SK-MEL-5 (cell line): ENCODE measurements around the gene CCR9. TPM values are rescaled to one million over a fixed set of nuclear protein-coding genes. Genes with fewer than 3 reads are reported as not detected.
A peak's percentile ranks its signal among the peaks of the same experiment; 100 is the strongest.
"Not testable (repeated sequence)": the region's sequence is repeated elsewhere in the genome, so short reads cannot be mapped to it uniquely, and the experiment has no call there.

Experiments
- DNase-seq: peaks from one replicate; pipeline ENCODE4 v3.0.0-alpha.2; 2016; ENCODE audit warnings: low read depth, low spot score
- in situ Hi-C: cut with HindIII; loops from 2 replicates; pipeline ENCODE4 v1.10.0; 2016; ENCODE audit warnings: low sequenced_read_pairs, high pct_unique_total_duplicates, low pct_unique_long_range_greater_than_20kb
- polyA plus RNA-seq, 2 experiments: library from polyadenylated mRNA; depleted of rRNA; stranded (reverse); fragments of >200 nt; gene quantifications; 2 replicates each; pipeline ENCODE4 v1.2.3, GENCODE V29; 2015
- total RNA-seq: library from RNA; depleted of rRNA; stranded (reverse); fragments of >200 nt; shearing (Covaris generic); gene quantifications from 2 replicates; pipeline ENCODE4 v1.2.3, GENCODE V29; 2014; rRNA removed

The CCR9 gene, protein sequence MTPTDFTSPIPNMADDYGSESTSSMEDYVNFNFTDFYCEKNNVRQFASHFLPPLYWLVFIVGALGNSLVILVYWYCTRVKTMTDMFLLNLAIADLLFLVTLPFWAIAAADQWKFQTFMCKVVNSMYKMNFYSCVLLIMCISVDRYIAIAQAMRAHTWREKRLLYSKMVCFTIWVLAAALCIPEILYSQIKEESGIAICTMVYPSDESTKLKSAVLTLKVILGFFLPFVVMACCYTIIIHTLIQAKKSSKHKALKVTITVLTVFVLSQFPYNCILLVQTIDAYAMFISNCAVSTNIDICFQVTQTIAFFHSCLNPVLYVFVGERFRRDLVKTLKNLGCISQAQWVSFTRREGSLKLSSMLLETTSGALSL
- not detected in 2 replicates for total RNA-seq
- not detected in 2 replicates for polyA plus RNA-seq (2015; cell fraction: cytosol; rRNA removed)
- polyA plus RNA-seq (2015; cell fraction: nucleus; rRNA removed): not detected in 2 replicates

DNA sequence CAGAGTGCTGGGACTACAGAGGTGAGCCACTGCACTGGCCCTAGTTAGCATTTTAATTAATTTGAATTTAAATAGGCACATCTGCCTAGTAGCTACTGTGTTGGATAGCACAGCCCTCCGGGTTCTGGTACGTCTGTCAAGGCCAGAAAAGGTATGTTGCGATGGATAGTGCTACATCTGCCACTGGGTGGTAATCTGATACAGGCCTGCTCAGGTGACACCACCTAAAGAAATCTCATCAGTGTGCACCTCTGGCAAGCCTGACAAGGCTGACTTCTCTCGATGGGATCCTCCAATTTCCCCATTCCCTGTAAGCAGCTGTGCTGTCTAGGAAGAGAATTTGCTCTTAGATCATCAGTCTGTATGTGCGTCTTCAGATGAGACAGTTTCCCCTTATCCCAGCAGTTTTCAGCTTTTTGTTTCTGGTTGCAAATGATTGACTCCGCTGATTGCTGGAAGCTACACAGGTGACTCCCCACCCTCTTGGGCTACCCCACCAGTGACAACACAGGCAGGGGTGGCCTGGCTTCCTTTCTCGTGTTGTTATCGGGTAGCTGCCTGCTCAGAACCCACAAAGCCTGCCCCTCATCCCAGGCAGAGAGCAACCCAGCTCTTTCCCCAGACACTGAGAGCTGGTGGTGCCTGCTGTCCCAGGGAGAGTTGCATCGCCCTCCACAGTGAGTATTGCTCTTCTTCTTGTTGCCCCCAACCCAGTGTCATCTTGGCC, at the start of gene CCR9:
Gene CCR9, plus strand, starts transcription at position 565 of the 727 bp plus-strand sequence. CDS start 8,391 bp downstream, outside the sequence.
- in situ Hi-C loops: no loop called here
- DNase-seq: no peak

DNA sequence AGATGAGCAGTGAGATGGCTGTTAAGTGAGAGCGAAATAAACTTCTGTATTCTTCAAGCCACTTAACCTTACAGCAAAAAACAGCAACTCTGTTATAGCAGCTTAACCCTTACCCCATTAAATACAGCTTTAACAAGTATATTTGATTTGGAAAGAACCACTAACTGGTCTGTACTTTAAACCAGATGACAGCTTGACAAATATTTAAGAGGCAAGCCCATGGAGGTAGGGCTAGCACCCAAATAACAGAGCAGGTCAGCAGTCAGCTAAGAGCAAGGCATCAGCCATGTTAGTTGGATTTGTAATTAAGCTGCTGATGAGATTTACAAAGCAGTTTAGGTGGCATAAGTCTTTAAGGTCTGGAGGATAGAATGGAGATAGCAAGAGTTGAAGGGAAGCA, 47.9 kb upstream of the CCR9 start:
- in situ Hi-C loops: no loop called here
- no peak for DNase-seq

DNA sequence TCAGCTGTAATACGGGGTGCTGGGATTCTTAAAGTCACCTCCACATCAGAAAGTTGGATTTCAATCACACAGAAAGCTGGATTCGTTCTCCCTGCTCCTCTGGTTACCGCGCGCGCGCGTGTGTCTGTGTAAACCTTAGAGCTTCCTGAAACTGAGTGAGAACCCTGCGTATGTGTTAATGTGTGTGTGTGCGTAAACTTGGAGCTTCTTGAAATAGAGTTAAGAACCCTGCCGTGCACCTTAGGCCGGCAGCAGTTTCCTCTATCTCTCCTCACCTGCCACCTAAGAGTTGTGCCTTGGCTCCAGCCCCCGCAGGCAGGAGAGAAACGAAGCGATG, 45.0 kb upstream of the CCR9 start:
- no peak for DNase-seq
- in situ Hi-C loops: no loop called here

DNA sequence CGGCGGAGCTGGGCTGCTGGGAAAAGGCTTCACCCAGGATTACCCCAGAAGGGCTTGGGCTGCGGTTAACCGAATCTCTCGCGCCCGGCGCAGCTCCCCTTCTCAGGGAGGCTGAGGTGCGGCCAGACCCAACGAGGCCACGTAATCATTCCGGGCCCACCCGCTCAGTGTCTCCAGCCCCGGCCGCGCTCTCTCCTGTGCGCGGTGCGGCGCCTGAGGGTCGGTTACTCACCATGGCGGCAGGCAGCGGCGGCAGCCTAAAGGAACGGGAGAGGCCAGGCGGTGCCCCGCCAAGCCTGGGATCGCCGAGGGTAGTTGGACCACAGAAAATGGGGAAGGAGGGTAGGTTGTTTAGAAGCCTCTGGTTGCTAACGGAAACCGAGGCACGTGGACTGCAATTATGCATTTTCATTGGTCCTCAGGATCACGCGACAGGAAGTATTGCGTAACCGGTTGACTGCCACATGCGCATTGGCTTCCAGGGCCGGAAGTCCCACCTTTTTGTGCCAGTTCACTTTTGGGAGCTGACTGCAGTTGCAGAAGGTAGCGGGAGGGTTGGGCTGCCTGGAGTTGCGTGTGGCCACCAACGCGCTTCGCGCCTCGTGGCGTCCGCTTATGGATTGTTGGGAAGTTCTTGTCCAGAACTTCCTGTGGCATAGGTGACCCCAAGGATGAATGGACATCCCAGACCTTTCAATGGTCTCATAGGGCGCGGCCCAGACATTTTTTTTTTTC, 44.4 kb upstream of the CCR9 start, which contains the start of gene LZTFL1:
Gene LZTFL1, minus strand, starts transcription at position 363 of the 735 bp plus-strand sequence. Its CDS starts 128 bp downstream, at position 235.
- peak; percentile 98 for DNase-seq
- in situ Hi-C loops: no loop called here

DNA sequence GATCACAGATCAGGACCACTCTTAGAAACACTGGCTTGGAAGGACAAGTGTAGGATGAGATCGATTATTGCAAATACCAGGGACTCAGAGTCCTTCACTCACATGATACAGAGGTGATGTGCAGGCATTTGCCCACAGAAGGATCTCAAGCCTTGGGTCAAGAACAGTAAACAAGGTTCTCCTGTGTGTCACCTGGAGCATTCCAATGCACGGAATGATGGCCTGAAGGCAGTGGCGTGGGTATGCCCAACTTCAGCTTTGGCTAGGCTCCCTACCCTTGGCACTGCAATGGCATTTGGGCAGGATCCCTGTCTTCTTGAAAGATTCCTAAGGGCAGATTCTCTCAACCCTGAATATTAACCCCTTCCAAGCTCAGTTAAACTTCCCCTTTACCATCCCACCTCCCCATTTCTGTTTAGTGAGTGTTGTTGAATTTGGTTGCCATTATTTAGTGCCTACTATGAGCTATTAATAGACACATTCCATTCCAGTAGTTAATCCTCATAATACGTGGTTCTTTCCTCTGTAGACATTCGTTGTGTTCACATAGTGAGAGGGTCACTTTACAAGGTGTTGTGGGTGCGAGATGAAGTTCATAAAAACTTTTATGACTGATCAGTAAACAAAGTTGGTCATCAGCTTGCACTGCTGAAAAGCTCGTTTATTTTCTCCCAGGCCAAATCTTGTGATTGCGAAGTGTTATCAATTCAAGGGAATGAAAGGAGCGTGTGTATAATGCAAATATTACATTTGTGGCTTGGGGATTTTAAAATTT, 43.3 kb upstream of the CCR9 start:
- no peak for DNase-seq
- in situ Hi-C loops: no loop called here

DNA sequence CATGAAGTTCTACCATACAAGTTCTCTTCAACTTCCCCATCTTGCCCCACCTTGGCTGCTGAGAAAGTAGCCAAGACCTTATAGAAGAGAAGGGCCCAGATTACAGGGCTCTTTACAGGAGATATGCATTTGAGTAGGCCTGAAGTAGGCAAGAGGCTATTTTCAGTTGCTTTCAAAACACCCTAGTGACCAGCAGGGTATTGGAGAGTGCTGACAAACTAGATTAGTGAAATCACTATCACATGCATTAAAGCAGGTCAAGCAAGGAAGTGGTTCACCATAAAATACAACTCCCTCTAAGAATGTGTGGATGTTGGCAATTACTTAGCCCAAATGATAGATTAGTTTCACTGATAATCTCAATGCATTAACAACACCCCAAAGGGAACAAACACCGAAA, 41.7 kb upstream of the CCR9 start:
- in situ Hi-C loops: no loop called here
- no peak for DNase-seq

DNA sequence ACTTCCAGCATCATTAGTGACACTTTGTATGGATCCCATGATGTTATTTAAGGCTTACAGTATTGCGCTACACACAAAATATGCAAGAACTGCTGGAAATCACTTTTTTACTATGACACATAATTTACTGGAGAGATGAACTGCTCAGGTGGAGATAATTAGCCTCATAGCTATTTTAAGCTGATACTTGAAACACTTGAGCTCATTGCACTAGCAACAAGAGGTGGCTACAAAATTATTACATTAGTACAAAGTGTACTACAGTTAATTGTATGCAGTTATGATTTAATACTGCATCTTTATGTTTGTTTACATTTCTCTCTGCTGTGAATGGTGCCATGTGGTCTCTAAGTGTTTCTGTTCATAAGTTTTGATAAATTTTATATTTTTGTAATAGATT, 38.0 kb upstream of the CCR9 start:
- DNase-seq: no peak
- in situ Hi-C loops: no loop called here

DNA sequence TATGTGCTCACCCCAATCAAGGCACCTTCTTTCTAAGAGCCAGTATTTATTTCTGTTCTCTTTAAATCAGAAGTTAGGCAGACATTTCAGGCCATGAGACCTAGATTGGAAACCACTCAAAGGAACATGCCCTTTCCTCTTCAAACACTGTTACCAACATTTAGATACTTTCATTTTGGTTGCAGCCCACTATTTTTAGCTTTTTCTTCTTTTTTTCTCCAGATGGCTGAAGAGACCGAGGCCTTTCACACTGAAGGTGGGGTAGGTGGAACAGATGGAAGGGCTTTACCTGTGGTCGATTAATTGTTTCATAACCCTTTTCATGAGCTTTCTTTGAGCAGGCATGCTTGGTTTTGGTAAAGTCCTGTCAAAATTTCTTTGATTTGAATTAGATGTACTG, 33.5 kb upstream of the CCR9 start:
- DNase-seq: no peak
- in situ Hi-C loops: no loop called here

DNA sequence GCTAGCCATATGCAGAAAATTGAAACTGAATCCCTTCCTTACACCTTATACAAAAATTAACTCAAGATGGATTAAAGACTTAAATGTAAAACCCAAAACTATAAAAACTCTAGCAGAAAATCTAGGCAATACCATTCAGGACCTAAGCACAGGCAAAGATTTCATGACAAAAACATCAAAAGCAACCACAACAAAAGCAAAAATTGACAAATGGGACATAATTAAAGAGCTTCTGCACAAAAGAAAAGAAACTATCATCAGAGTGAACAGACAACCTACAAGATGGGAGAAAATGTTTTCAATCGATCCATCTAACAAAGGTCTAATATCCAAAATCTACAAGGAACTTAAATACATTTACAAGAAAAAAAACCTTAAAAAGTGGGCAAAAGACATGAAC, 30.0 kb upstream of the CCR9 start:
- DNase-seq, in situ Hi-C loops: not testable (repeated sequence)

DNA sequence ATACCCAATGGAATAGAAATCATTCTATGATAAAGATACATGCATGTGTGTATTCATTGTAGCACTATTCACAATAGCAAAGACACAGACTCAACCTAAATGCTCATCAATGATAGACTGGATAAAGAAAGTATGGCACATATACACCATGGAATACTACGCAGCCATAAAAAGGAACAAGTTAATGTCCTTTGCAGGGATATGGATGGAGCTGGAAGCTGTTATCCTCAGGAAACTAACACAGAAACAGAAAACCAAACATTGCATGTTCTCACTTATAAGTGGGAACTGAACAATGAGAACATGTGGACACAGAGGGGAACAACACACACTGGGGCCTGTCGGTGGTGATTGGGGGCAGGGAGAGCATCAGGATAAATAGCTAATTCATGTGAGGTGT, 29.3 kb upstream of the CCR9 start:
- DNase-seq, in situ Hi-C loops: not testable (repeated sequence)

DNA sequence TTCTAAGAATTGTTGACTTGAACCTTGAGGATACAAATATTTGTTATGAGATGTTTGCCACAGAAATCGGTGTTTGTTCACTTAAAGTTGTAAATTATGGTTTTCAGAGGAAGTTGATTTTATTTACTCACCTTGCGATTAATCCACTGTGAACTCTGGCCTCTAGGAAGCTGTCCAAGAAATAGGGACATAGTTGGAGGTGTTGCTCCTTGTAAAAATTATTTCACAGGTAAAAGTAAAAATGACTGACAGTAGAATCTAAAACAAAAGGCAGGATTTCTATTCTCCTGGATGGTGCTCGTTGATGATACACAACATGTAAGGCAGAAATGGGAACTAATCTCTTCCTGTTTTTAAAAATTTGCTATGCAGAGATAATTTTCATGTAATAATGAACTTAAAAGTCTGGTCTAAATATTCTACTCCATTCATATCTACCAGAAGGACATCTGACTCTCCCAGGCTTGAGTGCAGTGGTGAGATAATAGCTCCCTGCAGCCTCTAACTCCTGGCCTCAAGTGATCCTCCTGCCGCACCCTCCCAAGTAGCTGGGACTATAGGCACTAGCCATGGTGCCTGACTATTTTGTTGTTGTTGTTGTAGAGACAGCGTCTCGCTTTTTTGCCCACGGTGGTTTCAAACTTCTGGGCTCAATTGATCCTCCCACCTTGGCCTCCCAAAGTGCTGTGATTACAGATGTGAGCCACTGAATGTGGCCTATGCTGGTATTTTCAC, 27.4 kb upstream of the CCR9 start:
- in situ Hi-C loops: no loop called here
- DNase-seq: no peak

DNA sequence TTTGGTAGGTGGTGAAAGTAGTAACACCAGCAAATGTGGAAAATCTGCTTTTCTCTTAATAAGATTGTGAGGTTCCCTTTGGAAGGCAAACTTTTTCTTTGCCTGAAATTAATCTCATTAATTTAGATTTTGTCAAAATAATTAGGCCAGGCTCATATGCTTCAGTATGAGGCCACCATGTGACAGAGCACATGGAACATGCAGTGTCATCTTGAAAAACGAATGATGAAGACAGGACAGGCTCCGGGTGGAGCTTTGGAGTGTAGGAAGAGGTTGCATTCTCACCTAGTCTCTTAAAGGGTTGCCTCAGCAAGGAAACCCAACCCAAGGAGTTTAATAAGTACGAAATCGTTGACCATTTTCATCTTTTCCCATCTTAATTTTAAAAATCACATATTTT, 25.9 kb upstream of the CCR9 start:
- in situ Hi-C loops: no loop called here
- no peak for DNase-seq

DNA sequence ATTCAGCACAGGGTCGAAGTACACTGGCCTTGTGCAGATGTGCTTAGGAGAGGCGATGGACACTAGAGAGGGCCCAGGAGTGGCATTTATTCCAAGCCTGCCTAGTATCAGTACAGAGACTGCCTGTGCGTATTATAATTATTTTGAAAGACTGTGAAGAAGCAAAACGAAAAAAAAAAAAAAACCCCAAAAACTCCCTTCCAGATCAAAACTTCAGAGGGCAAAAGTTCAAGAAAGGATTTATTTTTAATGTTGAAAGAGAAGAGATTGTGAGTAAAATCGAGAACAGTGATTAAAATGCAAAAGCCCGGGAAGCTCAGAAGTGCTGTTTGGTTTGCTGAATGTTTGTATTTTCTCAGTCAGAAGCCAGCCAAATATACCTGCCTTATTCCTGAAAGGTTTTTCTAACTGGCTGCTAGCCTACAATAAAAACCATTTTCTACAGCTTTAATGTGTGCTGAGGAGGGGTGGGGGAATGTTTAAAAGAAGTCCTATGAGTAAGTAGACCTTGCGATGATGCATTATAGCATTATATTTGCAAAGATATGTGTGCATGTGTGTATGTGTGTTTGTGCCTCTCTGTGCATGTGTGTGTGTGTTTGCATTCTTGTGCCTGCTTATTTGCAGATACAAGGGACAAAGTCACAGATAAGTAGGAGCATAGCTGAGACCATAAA, 25.2 kb upstream of the CCR9 start:
- DNase-seq: no peak
- in situ Hi-C loops: no loop called here

DNA sequence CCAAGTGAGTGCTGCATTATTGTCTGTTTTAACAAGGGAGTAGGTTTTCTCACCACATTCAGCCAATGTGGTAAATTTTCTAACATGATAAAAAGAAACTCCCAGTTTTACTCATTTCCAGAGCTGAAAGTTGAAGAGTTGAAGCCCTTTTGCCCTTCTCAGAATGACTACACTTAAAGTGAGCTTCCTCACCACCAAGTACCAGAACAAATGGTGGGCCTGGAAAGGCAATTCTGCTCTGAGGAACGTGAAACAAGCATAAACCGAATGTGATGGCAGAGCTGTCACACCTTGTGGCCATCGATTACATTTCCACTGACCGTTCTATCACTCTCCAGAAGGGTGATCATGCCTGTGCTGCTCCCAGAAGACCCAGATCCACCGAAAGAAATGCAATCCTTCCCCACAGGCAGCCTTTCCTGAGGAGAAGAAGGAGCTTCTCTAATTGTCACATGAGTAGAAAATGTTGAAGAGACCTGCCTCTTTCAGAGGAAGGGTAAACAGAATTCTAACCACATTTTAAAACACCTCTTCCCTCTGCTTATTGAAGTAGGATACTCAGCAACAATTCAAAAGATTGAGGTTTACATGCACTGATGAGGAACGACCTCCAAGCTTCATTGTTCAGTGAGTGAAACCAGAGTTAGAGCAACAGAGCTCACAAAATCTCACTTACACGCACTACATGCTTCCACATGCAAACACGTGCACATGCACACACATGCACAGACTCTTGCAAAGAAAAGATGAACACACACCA, 21.4 kb upstream of the CCR9 start:
- in situ Hi-C loops: no loop called here
- DNase-seq: no peak

DNA sequence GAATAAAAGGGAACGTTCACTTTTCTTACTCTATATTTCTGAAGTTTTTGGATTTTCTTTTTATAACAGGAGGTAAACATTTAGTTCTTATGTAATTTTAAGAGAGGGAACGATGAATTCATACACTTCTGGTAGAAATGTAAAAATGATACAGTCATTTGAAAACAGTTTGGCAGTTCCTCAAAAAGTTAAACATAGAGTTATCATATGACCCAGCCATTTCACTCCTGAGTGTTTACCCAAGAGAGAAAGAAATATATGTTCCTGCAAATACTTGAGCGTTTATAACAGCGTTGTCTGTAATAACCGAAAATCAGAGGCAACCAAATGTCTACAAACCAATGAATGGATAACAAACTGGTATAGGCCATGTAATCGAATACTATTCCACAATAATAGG, 20.8 kb upstream of the CCR9 start:
- no peak for DNase-seq
- in situ Hi-C loops: no loop called here

DNA sequence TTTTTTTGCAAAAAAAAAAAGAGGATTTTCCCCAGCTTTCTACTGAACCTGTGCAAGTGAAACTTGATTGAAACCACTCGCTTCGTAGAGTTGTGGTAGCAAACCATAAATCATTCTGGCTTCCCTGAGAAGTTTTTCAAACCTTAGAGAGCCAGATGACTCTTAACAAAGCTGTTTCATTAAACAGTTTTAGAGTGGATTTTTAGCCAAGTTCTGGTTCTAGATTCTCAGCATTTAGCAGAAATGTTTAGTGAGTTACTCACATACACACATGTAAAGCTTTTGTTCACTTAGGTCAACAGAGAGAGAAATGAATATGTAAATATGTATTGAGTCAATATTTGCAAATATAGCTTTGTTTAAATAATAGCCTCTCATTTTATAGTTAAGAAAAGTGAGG, 18.1 kb upstream of the CCR9 start:
- in situ Hi-C loops: no loop called here
- DNase-seq: no peak
